ENCODE data around the gene METRN.

METRN gene

GRCh38 chr16:689175-689897, 25.6 kb upstream of the METRN start:
- no peak for TF ChIP-seq CTCF (IDR thresholded peaks at IDR 0.05)

DNA sequence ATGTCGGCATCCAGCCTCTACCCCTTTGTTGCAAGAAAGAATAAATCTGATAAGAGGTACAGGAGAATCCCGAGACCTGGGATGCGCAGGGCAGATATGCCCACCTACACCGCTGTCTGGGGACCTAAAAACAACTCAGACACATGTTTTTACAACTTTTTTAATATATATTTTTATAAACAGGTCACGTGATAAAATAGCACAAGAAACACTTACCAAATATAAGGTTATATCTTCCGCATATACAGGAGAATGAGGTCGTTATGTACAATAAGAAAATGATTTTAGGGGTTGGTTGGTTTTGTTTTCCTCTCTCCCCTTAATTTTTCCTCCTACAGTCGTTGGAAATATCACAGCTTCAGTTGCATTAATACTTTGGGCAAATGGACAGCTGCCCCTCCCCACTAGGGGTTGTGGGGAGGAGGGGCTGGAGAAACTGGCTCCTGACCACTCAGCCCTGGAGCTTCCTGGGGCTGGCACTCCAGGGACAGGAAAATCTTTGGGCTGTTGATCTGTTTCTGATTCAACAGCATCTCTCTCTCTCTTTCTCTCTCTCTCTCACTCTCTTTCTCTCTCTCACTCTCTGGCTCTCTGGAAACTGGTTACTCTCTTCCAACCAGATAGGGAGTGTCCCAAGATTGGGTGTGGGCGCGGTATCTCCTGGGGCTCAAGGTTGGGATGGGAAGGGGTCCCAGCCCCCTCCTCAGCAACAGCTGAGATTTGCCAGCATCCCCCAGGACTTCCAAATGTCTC, 22.4 kb upstream of the METRN start:
- TF ChIP-seq CTCF (IDR thresholded peaks at IDR 0.05), result no peak

DNA sequence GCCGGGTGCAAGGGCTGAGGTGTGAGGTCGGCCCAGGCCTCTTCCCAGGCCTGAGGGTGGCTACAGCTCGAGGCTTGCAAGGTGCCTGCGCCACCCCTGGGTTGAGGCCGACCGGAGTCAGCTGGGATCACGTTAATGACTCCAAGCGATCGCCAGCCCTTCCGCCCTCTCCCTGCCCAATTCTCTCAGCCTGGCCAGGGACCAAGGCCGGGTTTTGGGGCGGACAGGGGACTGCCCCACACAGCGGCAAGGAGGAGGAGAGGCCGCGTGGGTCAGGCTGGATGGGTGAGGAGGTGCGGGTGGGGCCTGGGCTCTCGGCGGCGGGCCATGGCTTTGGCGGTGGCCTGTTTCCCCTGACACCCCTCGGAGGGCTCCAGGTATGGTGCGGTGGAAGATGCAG, 21.6 kb upstream of the METRN start:
- no peak for TF ChIP-seq CTCF (IDR thresholded peaks at IDR 0.05)

GRCh38 chr16:693766-694165, 21.2 kb upstream of the METRN start:
- TF ChIP-seq CTCF (IDR thresholded peaks at IDR 0.05), result no peak

GRCh38 chr16:694187-694862, 20.6 kb upstream of the METRN start:
- no peak for TF ChIP-seq CTCF (IDR thresholded peaks at IDR 0.05)

DNA sequence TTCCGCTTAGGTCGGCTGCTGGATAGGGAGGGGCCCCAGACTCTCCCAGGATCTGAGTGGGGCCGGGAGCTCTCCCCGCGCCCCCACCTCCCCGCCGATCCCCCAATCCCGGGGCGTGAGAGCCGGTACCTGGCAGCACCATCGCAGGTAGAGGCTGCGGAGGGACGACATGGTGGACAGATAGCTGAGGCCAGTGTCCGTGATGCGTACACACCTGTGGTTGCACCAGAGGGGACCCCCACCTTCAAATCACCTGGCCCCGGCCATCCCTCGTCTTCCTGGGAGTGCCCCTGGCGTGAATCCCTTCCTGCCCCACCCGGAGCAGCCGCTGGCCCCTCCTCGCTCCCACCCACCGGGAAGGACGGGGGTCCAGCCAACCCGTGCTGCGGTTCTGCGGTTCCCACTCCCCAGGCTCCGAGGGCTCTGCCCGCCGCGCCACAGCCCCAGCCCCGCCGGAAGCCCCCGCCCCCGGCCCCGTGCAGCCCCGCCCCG, 20.0 kb upstream of the METRN start:
- no peak for TF ChIP-seq CTCF (IDR thresholded peaks at IDR 0.05)

- no peak for TF ChIP-seq CTCF (IDR thresholded peaks at IDR 0.05)
These were observed 19.4 kb upstream of the METRN start for GRCh38 chr16:695355-696089.

Measured in LNCAP (cell line).